Neural cell (in vitro differentiated cells): ENCODE data around the gene POU3F2. TPM values are rescaled to one million over a fixed set of nuclear protein-coding genes. Genes with fewer than 3 reads are reported as not detected.

Experiments
- H2AFZ ChIP-seq: fragments of 200-600, 300-800 bp; sonication (generic), shearing (Covaris generic); 2 replicates; pipeline ENCODE4 v1.6.0; 2014; ENCODE audit warnings: low read depth, mild to moderate bottlenecking, antibody characterized with exemption, low read length, moderate library complexity
- H3F3A ChIP-seq: fragments of 200-600 bp; shearing (Covaris generic); 2 replicates; pipeline ENCODE4 v1.6.1; 2016; ENCODE audit warnings: mild to moderate bottlenecking, moderate library complexity, mixed read lengths, antibody characterized with exemption, low read length; ENCODE audit not compliant: insufficient read depth, poor library complexity, severe bottlenecking
- H3K27ac ChIP-seq: fragments of 200-600, 300-800 bp; sonication (generic), shearing (Covaris generic); 2 replicates; pipeline ENCODE4 v1.5.1; 2014; ENCODE audit warnings: mild to moderate bottlenecking, low read length, moderate library complexity
- H3K27me3 ChIP-seq: fragments of 300-800, 200-600 bp; sonication (generic), shearing (Covaris generic); 2 replicates; pipeline ENCODE4 v1.6.0; 2014; ENCODE audit warnings: mild to moderate bottlenecking, low read depth, low read length, moderate library complexity; ENCODE audit not compliant: insufficient read depth
- H3K36me3 ChIP-seq: fragments of 300-800, 200-600 bp; sonication (generic), shearing (Covaris generic); 2 replicates; pipeline ENCODE4 v1.5.1; 2014; ENCODE audit warnings: mild to moderate bottlenecking, antibody characterized with exemption, low read length, moderate library complexity; ENCODE audit not compliant: insufficient read depth
- H3K4me2 ChIP-seq: fragments of 300-800, 200-600 bp; sonication (generic), shearing (Covaris generic); 2 replicates; pipeline ENCODE4 v1.6.0; 2014; ENCODE audit warnings: mild to moderate bottlenecking, low read length
- H3K4me3 ChIP-seq: fragments of 300-800, 200-600 bp; sonication (generic), shearing (Covaris generic); 2 replicates; pipeline ENCODE4 v1.5.1; 2014; ENCODE audit warnings: mild to moderate bottlenecking, low read length, moderate library complexity
- H3K79me2 ChIP-seq: fragments of 200-600 bp; shearing (Covaris generic); replicated peaks from 2 replicates; pipeline ENCODE4 v1.6.0; 2014; ENCODE audit warnings: mild to moderate bottlenecking, low read length, moderate library complexity; ENCODE audit not compliant: insufficient read depth
- H3K9ac ChIP-seq: fragments of 300-800, 200-600 bp; sonication (generic), shearing (Covaris generic); 2 replicates; pipeline ENCODE4 v1.6.1; 2016; ENCODE audit warnings: mild to moderate bottlenecking, low read length, mixed read lengths
- H3K9me2 ChIP-seq: fragments of 200-600 bp; shearing (Covaris generic); 2 replicates; pipeline ENCODE4 v1.6.1; 2016; ENCODE audit warnings: mild to moderate bottlenecking, low read length, mixed read lengths; ENCODE audit not compliant: insufficient read depth
- H3K9me3 ChIP-seq: fragments of 200-600, 300-800 bp; sonication (generic), shearing (Covaris generic); 2 replicates; pipeline ENCODE4 v1.6.1; 2016; ENCODE audit warnings: mild to moderate bottlenecking, mixed run types, low read length, moderate library complexity, mixed read lengths
- H4K20me1 ChIP-seq: fragments of 200-600 bp; shearing (Covaris generic); 2 replicates; pipeline ENCODE4 v1.6.1; 2016; ENCODE audit warnings: mild to moderate bottlenecking, mixed run types; ENCODE audit not compliant: insufficient read depth
- EP300 ChIP-seq: fragments of 450-650 bp; conservative IDR thresholded peaks from 2 replicates; pipeline ENCODE4 v1.6.1; 2014; ENCODE audit warnings: antibody characterized with exemption, mild to moderate bottlenecking, moderate library complexity; ENCODE audit not compliant: poor library complexity, severe bottlenecking
- EZH2 ChIP-seq: fragments of 200-600, 300-800 bp; shearing (Covaris generic), sonication (generic); IDR thresholded peaks from 2 replicates; pipeline ENCODE4 v1.6.1; 2014; ENCODE audit warnings: antibody characterized with exemption, low read length, borderline replicate concordance, mild to moderate bottlenecking; ENCODE audit not compliant: insufficient read depth, poor library complexity, severe bottlenecking
- MXI1 ChIP-seq: fragments of 450-650 bp; conservative IDR thresholded peaks from 2 replicates; pipeline ENCODE4 v1.6.1; 2014; ENCODE audit warnings: antibody characterized with exemption, mild to moderate bottlenecking; ENCODE audit not compliant: poor library complexity, severe bottlenecking
- POLR2AphosphoS5 ChIP-seq: IDR thresholded peaks from 2 replicates; pipeline ENCODE4 v1.6.1; 2012
- RAD21 ChIP-seq: fragments of 450-650 bp; conservative IDR thresholded peaks from 2 replicates; pipeline ENCODE4 v1.6.1; 2014; ENCODE audit warnings: antibody characterized with exemption, mild to moderate bottlenecking, moderate library complexity
- SMC3 ChIP-seq: fragments of 450-650 bp; conservative IDR thresholded peaks from 2 replicates; pipeline ENCODE4 v1.6.1; 2014; ENCODE audit warnings: antibody characterized with exemption, mild to moderate bottlenecking, moderate library complexity; ENCODE audit not compliant: poor library complexity
- TAF1 ChIP-seq: IDR thresholded peaks from 2 replicates; pipeline ENCODE4 v1.6.1; 2012; ENCODE audit warnings: low read depth
- polyA plus RNA-seq: library from polyadenylated mRNA; depleted of rRNA; stranded (reverse); fragments of >200 nt; gene quantifications from 2 replicates; pipeline ENCODE4 v1.2.3, GENCODE V29; 2014
- TF ChIP-seq, protein P1 (sequence below): fragments of 450-650 bp; IDR thresholded peaks from 2 replicates; pipeline ENCODE4 v1.5.1; 2014; ENCODE audit warnings: antibody characterized with exemption, mild to moderate bottlenecking, moderate library complexity; ENCODE audit not compliant: poor library complexity, severe bottlenecking
- TF ChIP-seq, protein P2 (sequence below): IDR thresholded peaks from 2 replicates; pipeline ENCODE4 v1.6.1; 2012; ENCODE audit warnings: borderline replicate concordance

Gene POU3F2
- polyA plus RNA-seq, 1 donor from 2014 or later, result 35.3 TPM

DNA sequence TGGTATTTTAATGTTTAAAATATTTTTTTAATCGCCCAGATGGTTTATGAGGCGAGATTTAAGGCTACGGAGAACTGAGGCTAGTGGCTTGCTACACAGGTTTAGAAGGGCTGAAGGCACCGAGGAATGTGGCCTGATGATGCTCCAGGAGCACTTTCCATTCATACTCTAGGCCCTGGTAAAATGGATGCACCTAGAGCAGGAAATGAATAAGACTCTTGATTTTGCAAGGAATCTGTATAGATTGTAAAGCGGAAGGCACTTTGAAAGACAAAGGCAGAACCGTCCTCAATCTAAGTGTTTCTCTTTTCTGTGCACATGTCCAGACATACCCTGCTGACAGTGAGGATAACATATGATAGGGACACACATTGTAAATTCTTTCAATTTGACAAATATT, 30.1 kb downstream of the POU3F2 start:
- H3K4me2 ChIP-seq, result no peak overlapping the region
- H3K36me3 ChIP-seq, result no peaks in the 10 kb centered on the region
- H3K27ac ChIP-seq, result no peak overlapping the region
- H3F3A ChIP-seq, result no peaks in the 10 kb centered on the region
- no peak overlapping the region for H3K9ac ChIP-seq
- no peaks in the 10 kb centered on the region for H3K9me2 ChIP-seq
- no peak overlapping the region for H3K4me3 ChIP-seq
- H2AFZ ChIP-seq, result no peak overlapping the region
- H3K9me3 ChIP-seq, result no peaks in the 10 kb centered on the region
- no peaks in the 10 kb centered on the region for H3K79me2 ChIP-seq
- no peaks in the 10 kb centered on the region for H3K27me3 ChIP-seq
- H4K20me1 ChIP-seq, result no peaks in the 10 kb centered on the region
- TF ChIP-seq, protein P1, sequence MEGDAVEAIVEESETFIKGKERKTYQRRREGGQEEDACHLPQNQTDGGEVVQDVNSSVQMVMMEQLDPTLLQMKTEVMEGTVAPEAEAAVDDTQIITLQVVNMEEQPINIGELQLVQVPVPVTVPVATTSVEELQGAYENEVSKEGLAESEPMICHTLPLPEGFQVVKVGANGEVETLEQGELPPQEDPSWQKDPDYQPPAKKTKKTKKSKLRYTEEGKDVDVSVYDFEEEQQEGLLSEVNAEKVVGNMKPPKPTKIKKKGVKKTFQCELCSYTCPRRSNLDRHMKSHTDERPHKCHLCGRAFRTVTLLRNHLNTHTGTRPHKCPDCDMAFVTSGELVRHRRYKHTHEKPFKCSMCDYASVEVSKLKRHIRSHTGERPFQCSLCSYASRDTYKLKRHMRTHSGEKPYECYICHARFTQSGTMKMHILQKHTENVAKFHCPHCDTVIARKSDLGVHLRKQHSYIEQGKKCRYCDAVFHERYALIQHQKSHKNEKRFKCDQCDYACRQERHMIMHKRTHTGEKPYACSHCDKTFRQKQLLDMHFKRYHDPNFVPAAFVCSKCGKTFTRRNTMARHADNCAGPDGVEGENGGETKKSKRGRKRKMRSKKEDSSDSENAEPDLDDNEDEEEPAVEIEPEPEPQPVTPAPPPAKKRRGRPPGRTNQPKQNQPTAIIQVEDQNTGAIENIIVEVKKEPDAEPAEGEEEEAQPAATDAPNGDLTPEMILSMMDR, result no peak

DNA sequence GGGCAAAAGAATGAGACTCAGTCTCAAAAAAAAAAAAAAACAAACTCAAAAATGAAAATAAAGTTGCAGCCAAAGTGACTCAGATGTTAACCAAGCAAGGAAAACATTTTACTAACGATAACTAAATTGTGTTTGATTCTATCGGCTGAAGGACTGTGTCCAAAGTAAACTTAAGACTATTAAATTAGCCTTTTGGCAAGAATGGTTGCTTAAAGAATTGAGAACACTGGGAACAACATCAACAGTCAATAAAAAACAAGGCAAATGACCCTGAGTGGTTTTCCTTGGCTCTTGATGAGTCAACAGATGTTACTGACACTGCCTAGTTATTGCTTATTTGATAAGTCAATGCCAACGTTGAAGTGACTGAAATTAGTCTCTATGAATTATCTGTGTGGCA, 36.7 kb downstream of the POU3F2 start:
- H4K20me1 ChIP-seq, result no peaks in the 10 kb centered on the region
- H3F3A ChIP-seq, result no peaks in the 10 kb centered on the region
- H3K4me2 ChIP-seq, result no peak overlapping the region
- H3K4me3 ChIP-seq, result no peak overlapping the region
- H3K9me3 ChIP-seq, result no peaks in the 10 kb centered on the region
- H3K36me3 ChIP-seq, result no peaks in the 10 kb centered on the region
- no peak overlapping the region for H3K9ac ChIP-seq
- H3K9me2 ChIP-seq, result no peaks in the 10 kb centered on the region
- H3K79me2 ChIP-seq, result no peaks in the 10 kb centered on the region
- TF ChIP-seq RAD21 (no peak), TAF1 (no peak), SMC3 (no peak), EZH2 (no peak)
- no peak overlapping the region for H3K27ac ChIP-seq
- no peak overlapping the region for H2AFZ ChIP-seq
- H3K27me3 ChIP-seq, result no peaks in the 10 kb centered on the region

DNA sequence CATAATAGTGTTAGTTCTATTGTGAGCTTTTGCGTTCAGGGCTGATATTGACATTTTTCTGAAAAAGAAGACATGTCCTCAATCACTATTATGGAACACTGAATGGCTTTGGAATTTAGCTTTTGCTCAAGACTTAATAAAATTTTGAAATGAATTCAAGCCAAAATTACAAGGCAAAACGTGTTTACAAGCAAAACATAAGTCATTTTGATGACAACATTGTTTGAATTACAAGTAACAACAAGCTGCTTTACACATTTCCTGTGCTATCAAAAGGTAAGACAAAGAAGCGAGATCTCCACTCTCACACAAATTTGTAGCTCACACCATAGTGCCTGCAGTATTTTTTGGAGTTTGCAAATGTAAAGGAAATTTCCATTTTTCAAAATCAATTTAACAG, 37.4 kb downstream of the POU3F2 start:
- Histone ChIP-seq H3K79me2 (no peaks in the 10 kb centered on the region), H3K36me3 (no peaks in the 10 kb centered on the region), H3K27ac (no peak overlapping the region), H3K9ac (no peak overlapping the region), H3K27me3 (no peaks in the 10 kb centered on the region), H4K20me1 (no peaks in the 10 kb centered on the region), H2AFZ (no peak overlapping the region), H3K4me3 (no peak overlapping the region), H3F3A (no peaks in the 10 kb centered on the region), H3K9me2 (no peaks in the 10 kb centered on the region), H3K4me2 (no peak overlapping the region), H3K9me3 (no peaks in the 10 kb centered on the region)
- TF ChIP-seq TAF1 (no peak), EP300 (no peak), RAD21 (no peak), SMC3 (no peak), POLR2AphosphoS5 (no peak), EZH2 (no peak), MXI1 (no peak)
- TF ChIP-seq, protein P2, sequence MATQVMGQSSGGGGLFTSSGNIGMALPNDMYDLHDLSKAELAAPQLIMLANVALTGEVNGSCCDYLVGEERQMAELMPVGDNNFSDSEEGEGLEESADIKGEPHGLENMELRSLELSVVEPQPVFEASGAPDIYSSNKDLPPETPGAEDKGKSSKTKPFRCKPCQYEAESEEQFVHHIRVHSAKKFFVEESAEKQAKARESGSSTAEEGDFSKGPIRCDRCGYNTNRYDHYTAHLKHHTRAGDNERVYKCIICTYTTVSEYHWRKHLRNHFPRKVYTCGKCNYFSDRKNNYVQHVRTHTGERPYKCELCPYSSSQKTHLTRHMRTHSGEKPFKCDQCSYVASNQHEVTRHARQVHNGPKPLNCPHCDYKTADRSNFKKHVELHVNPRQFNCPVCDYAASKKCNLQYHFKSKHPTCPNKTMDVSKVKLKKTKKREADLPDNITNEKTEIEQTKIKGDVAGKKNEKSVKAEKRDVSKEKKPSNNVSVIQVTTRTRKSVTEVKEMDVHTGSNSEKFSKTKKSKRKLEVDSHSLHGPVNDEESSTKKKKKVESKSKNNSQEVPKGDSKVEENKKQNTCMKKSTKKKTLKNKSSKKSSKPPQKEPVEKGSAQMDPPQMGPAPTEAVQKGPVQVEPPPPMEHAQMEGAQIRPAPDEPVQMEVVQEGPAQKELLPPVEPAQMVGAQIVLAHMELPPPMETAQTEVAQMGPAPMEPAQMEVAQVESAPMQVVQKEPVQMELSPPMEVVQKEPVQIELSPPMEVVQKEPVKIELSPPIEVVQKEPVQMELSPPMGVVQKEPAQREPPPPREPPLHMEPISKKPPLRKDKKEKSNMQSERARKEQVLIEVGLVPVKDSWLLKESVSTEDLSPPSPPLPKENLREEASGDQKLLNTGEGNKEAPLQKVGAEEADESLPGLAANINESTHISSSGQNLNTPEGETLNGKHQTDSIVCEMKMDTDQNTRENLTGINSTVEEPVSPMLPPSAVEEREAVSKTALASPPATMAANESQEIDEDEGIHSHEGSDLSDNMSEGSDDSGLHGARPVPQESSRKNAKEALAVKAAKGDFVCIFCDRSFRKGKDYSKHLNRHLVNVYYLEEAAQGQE, result no peak
- TF ChIP-seq, protein P1, result no peak
